Esophagus mucosa (tissue), 1 donor: ENCODE results near the gene RAD51B. TPM values are rescaled to one million over a fixed set of nuclear protein-coding genes. Genes with fewer than 3 reads are reported as not detected.

Experiments
- ATAC-seq: fragments of 200-7000 bp; cut with Tn5 transposase; one replicate; pipeline ENCODE4 v1.9.1; 2020
- total RNA-seq: library from RNA; stranded (reverse); gene quantifications from one replicate; pipeline ENCODE4 v1.2.4, GENCODE V29; 2023
- donor health status: DM: yes; HTN: yes; CAD: no.

Gene RAD51B
- total RNA-seq, 1 donor from 2014 or later: 12.2 TPM

GRCh38 chr14:68346556-68347343 lies 527.2 kb downstream of the RAD51B start:
- ATAC-seq: no peak

GRCh38 chr14:68349900-68350629 lies 530.5 kb downstream of the RAD51B start:
- no peak for ATAC-seq

- ATAC-seq: no peak
These were observed 535.8 kb downstream of the RAD51B start for GRCh38 chr14:68355415-68355814.

GRCh38 chr14:68357777-68358176 lies 538.2 kb downstream of the RAD51B start:
- ATAC-seq: no peak

- ATAC-seq: no peak
These were observed 538.9 kb downstream of the RAD51B start for GRCh38 chr14:68358500-68358899.

- no peak for ATAC-seq
These were observed 539.6 kb downstream of the RAD51B start for GRCh38 chr14:68359022-68359836.

GRCh38 chr14:68359837-68360552 lies 540.4 kb downstream of the RAD51B start:
- ATAC-seq: peak; percentile 41

GRCh38 chr14:68361231-68361630 lies 541.7 kb downstream of the RAD51B start:
- no peak for ATAC-seq

GRCh38 chr14:68362846-68363245 lies 543.3 kb downstream of the RAD51B start:
- ATAC-seq: no peak

- ATAC-seq: peak; percentile 23
These were observed 543.9 kb downstream of the RAD51B start for GRCh38 chr14:68363466-68363842.

- ATAC-seq: no peak
These were observed 544.5 kb downstream of the RAD51B start for GRCh38 chr14:68363843-68364767.

GRCh38 chr14:68364792-68365192 lies 545.2 kb downstream of the RAD51B start:
- no peak for ATAC-seq

- ATAC-seq: peak; percentile 27
These were observed 545.6 kb downstream of the RAD51B start for GRCh38 chr14:68365228-68365627.

- no peak for ATAC-seq
These were observed 547.1 kb downstream of the RAD51B start for GRCh38 chr14:68366656-68367055.

GRCh38 chr14:68367536-68367935 lies 548.0 kb downstream of the RAD51B start:
- no peak for ATAC-seq

- no peak for ATAC-seq
These were observed 549.3 kb downstream of the RAD51B start for GRCh38 chr14:68368850-68369249.

- no peak for ATAC-seq
These were observed 549.9 kb downstream of the RAD51B start for GRCh38 chr14:68369281-68370056.

- ATAC-seq: no peak
These were observed 550.4 kb downstream of the RAD51B start for GRCh38 chr14:68370057-68370360.

GRCh38 chr14:68372368-68372767 lies 552.8 kb downstream of the RAD51B start:
- ATAC-seq: no peak

- ATAC-seq: no peak
These were observed 553.6 kb downstream of the RAD51B start for GRCh38 chr14:68373124-68373646.
